Thyroid gland (tissue), 4 donors: ENCODE measurements around the gene ERI2.

Experiments
- CTCF ChIP-seq, 6 experiments: fragments of 200-600 bp in 3 of 6; fragments of 450-650 bp in 3 of 6; sonication (generic) in 3 of 6; IDR thresholded peaks; one replicate each; pipeline ENCODE4 v1.5.1; 2016 to 2019; ENCODE audit warnings: antibody characterized with exemption in 6 of 6, mild to moderate bottlenecking in 2 of 6, inconsistent platforms in 1 of 6, moderate library complexity in 1 of 6
- POLR2A ChIP-seq, 2 donors: fragments of 450-650 bp; IDR thresholded peaks; one replicate each; pipeline ENCODE4 v1.6.1; 2017; ENCODE audit warnings: antibody characterized with exemption in 2 of 2, mild to moderate bottlenecking in 2 of 2, moderate library complexity in 1 of 2

- TF ChIP-seq CTCF (IDR thresholded peaks at IDR 0.05) (no peak), POLR2A (IDR thresholded peaks at IDR 0.05) (no peak)
Observed at GRCh38 chr16:20789130-20789529, 17.1 kb downstream of the ERI2 start.
